Fibroblast of lung (primary cell): ENCODE measurements around the gene OGG1. TPM values are rescaled to one million over a fixed set of nuclear protein-coding genes. Genes with fewer than 3 reads are reported as not detected.
A peak's percentile ranks its signal among the peaks of the same experiment; 100 is the strongest.

ENCODE experiments used
- DNase-seq, 2 donors: peaks; one replicate each; pipeline versions ENCODE4 v3.0.0 to v3.0.0-alpha.2; 2010; ENCODE audit warnings: low read depth in 2 of 2
- H2AFZ ChIP-seq: 2 replicates; pipeline ENCODE4 v1.5.1; 2012; ENCODE audit warnings: low read length, control low read depth, inconsistent platforms
- H3K27ac ChIP-seq: 2 replicates; pipeline ENCODE4 v1.5.1; 2011; ENCODE audit warnings: low read length, control low read depth; ENCODE audit not compliant: insufficient read depth
- H3K27me3 ChIP-seq: 2 replicates; pipeline ENCODE4 v1.5.1; 2011; ENCODE audit warnings: mild to moderate bottlenecking, low read length; ENCODE audit not compliant: control insufficient read depth, insufficient read depth
- H3K36me3 ChIP-seq: 2 replicates; pipeline ENCODE4 v1.5.1; 2011; ENCODE audit warnings: low read length; ENCODE audit not compliant: control insufficient read depth, insufficient read depth
- H3K4me1 ChIP-seq: 2 replicates; pipeline ENCODE4 v1.5.1; 2011; ENCODE audit warnings: low read length; ENCODE audit not compliant: control insufficient read depth, insufficient read depth; ENCODE audit errors: extremely low read depth
- H3K4me2 ChIP-seq: 2 replicates; pipeline ENCODE4 v1.5.1; 2011; ENCODE audit warnings: low read length, control low read depth; ENCODE audit not compliant: insufficient read depth; ENCODE audit errors: extremely low read depth
- H3K4me3 ChIP-seq, 4 experiments: fragments of 200-600 bp in 1 of 4; sonication (generic) in 1 of 4; replicated peaks in 1 of 4; 2 replicates each; pipeline ENCODE4 v1.5.1; 2011 to 2016; ENCODE audit warnings: low read length in 4 of 4, low read depth in 3 of 4, mild to moderate bottlenecking in 3 of 4, control low read depth in 2 of 4, inconsistent platforms in 1 of 4, mixed read lengths in 1 of 4; ENCODE audit not compliant: insufficient read depth in 1 of 4; ENCODE audit errors: control extremely low read depth in 1 of 4
- H3K79me2 ChIP-seq: 2 replicates; pipeline ENCODE4 v1.5.1; 2012; ENCODE audit warnings: mild to moderate bottlenecking, low read length, inconsistent platforms; ENCODE audit not compliant: control insufficient read depth, insufficient read depth
- H3K9ac ChIP-seq: 2 replicates; pipeline ENCODE4 v1.5.1; 2011; ENCODE audit warnings: mild to moderate bottlenecking, low read length, control low read depth; ENCODE audit not compliant: insufficient read depth
- H3K9me3 ChIP-seq: 2 replicates; pipeline ENCODE4 v1.5.1; 2012; ENCODE audit warnings: low read depth, low read length; ENCODE audit not compliant: control insufficient read depth, insufficient read depth
- H4K20me1 ChIP-seq: 2 replicates; pipeline ENCODE4 v1.5.1; 2011; ENCODE audit warnings: low read length; ENCODE audit not compliant: control insufficient read depth, insufficient read depth; ENCODE audit errors: extremely low read depth
- EZH2 ChIP-seq: IDR thresholded peaks from 2 replicates; pipeline ENCODE4 v1.5.1; 2012; ENCODE audit warnings: low read length, control low read depth, mild to moderate bottlenecking; ENCODE audit errors: missing control alignments
- polyA plus RNA-seq, 2 donors: library from polyadenylated mRNA; depleted of rRNA in 1 of 2; stranded (reverse) in 1 of 2; unstranded in 1 of 2; fragments of >200 nt; gene quantifications; 2 replicates each; pipeline ENCODE4 v1.2.1, GENCODE V29; 2011 to 2012; ENCODE audit warnings: missing spikeins in 1 of 2
- total RNA-seq: library from RNA; depleted of rRNA; stranded (reverse); fragments of >200 nt; gene quantifications from 2 replicates; pipeline ENCODE4 v1.2.1, GENCODE V29; 2014
- TF ChIP-seq, protein P1 (sequence below), 2 donors: IDR thresholded peaks in 1 of 2; conservative IDR thresholded peaks in 1 of 2; 1 replicate in 1 of 2; 2 replicates in 1 of 2; pipeline ENCODE4 v1.5.1; 2011 to 2012; ENCODE audit warnings: low read length in 2 of 2, control low read depth in 1 of 2, inconsistent platforms in 1 of 2, low read depth in 1 of 2, mild to moderate bottlenecking in 1 of 2

Gene OGG1
- total and polyA plus RNA-seq, 2 donors (not counting 1 experiment from before 2014, with no cell fraction given), result 20.1 to 24.4 TPM

DNA sequence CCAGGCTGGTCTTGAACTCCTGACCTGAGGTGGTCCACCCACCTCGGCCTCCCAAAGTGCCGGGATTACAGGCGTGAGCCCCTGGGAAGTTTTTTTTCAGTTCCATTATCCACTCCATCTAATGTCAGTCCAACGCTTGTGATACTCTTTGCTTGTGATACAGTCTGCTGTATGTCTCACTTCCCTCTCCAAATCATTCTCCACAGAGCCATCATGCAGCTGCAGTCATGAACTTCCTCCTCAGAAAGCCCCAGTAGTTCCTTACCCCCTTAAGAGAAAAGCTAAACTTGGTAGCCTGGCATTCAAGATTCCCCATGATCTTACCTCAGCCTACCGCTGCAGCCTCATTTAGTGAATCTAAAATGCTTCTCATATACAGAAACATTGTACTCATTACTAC is 45.5 kb downstream of the OGG1 start:
- Histone ChIP-seq H4K20me1 (no peaks in the 10 kb centered on the region), H3K9ac (no peak overlapping the region), H2AFZ (no peak overlapping the region), H3K9me3 (no peaks in the 10 kb centered on the region), H3K79me2 (peaks cover 53% of the 10 kb centered on the region), H3K27me3 (no peaks in the 10 kb centered on the region), H3K4me3 (no peak overlapping the region), H3K27ac (no peak overlapping the region), H3K4me1 (peaks cover 3% of the 10 kb centered on the region), H3K36me3 (peaks cover 18% of the 10 kb centered on the region), H3K4me2 (no peak overlapping the region)
- TF ChIP-seq EZH2, result no peak
- TF ChIP-seq, protein P1, sequence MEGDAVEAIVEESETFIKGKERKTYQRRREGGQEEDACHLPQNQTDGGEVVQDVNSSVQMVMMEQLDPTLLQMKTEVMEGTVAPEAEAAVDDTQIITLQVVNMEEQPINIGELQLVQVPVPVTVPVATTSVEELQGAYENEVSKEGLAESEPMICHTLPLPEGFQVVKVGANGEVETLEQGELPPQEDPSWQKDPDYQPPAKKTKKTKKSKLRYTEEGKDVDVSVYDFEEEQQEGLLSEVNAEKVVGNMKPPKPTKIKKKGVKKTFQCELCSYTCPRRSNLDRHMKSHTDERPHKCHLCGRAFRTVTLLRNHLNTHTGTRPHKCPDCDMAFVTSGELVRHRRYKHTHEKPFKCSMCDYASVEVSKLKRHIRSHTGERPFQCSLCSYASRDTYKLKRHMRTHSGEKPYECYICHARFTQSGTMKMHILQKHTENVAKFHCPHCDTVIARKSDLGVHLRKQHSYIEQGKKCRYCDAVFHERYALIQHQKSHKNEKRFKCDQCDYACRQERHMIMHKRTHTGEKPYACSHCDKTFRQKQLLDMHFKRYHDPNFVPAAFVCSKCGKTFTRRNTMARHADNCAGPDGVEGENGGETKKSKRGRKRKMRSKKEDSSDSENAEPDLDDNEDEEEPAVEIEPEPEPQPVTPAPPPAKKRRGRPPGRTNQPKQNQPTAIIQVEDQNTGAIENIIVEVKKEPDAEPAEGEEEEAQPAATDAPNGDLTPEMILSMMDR (conservative IDR thresholded peaks at IDR 0.05 in 1 of 2, IDR thresholded peaks at IDR 0.05 in 1 of 2; ENCODE audit: low read depth in 1 of 2, low read length in 2 of 2), result no peak
- DNase-seq, result no peak

DNA sequence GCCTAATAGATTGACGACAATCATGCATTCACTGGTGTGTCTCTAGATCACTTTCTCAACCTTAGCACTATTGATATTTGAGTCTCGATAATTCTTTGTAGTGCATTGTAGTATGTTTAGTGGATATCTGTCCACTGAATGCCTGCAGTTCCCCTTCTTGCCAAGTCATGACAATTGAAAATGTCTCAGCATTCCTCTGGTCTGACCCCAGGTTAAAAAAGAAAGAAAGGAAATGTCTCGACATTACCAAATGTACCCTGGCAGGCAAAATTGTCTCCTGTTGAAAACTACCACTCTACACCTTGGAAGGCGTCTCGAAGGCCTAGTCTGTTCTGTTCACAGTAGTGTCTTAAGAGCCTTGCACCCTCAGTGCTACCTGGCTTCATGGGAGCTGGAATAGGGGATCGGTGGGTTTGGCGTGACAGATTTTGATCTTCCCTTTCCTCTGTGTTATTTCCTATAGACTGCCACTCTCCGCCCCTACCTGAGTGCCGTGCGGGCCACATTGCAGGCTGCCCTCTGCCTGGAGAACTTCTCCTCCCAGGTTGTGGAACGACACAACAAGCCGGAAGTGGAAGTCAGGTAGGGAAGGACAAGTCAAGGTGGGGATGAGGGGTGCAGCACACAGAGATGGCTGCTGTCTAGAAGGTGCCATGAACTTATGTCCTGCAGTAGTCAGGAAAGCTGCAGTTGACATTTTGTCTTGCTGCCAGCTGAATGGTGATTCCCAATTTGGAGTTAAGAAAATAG is 47.6 kb downstream of the OGG1 start:
- Histone ChIP-seq H3K79me2 (peaks cover 46% of the 10 kb centered on the region), H3K9ac (no peak overlapping the region)

DNA sequence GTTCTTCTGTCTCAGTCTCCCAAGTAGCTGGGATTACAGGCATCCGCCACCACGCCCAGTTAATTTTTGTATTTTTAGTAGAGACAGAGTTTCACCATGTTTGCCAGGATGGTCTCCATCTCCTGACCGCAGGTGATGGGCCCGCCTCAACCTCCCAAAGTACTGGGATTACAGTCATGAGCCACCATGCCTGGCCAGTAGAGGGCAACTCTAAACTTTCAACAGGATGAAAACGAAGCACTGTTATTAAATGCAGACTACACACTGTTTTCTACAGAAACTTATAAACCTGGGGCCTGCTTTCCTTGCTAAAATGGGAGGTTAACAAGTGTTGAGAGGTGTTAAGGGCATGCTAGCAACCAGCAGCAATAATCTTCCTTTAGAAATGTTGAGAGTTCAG is 50.8 kb downstream of the OGG1 start:
- Histone ChIP-seq H3K27ac (no peak overlapping the region), H3K27me3 (no peaks in the 10 kb centered on the region), H3K4me2 (no peak overlapping the region), H3K79me2 (peaks cover 21% of the 10 kb centered on the region), H3K9ac (no peak overlapping the region), H3K9me3 (no peaks in the 10 kb centered on the region), H3K36me3 (peaks cover 32% of the 10 kb centered on the region), H2AFZ (no peak overlapping the region), H3K4me3 (no peak overlapping the region), H4K20me1 (no peaks in the 10 kb centered on the region), H3K4me1 (no peaks in the 10 kb centered on the region)
- no peak for DNase-seq
- TF ChIP-seq, protein P1 (conservative IDR thresholded peaks at IDR 0.05 in 1 of 2, IDR thresholded peaks at IDR 0.05 in 1 of 2; ENCODE audit: low read depth in 1 of 2, low read length in 2 of 2), result peak in 1 of 2 donors; percentile 29
- TF ChIP-seq EZH2, result no peak

More for the DNA sequence above, 47.6 kb downstream of the OGG1 start:
- no peaks in the 10 kb centered on the region for H4K20me1 ChIP-seq
- H3K36me3 ChIP-seq, result peaks cover 18% of the 10 kb centered on the region
- H3K4me2 ChIP-seq, result no peak overlapping the region
- DNase-seq, result no peak
- H3K9me3 ChIP-seq, result no peaks in the 10 kb centered on the region
- no peak overlapping the region for H3K4me3 ChIP-seq
- no peak overlapping the region for H3K27ac ChIP-seq
- no peak overlapping the region for H2AFZ ChIP-seq
- no peaks in the 10 kb centered on the region for H3K27me3 ChIP-seq
- peaks cover 3% of the 10 kb centered on the region for H3K4me1 ChIP-seq
- TF ChIP-seq, protein P1 (conservative IDR thresholded peaks at IDR 0.05 in 1 of 2, IDR thresholded peaks at IDR 0.05 in 1 of 2; ENCODE audit: low read depth in 1 of 2, low read length in 2 of 2), result no peak
- TF ChIP-seq EZH2, result no peak
